DMS79 treated with DMSO at 0.1 percent for 48 hours (cell line): ENCODE results near the gene NUP98.
"Not testable (repeated sequence)": the region's sequence is repeated elsewhere in the genome, so short reads cannot be mapped to it uniquely, and the experiment has no call there.

ENCODE experiments used
- DNase-seq: peaks from one replicate; lab custom pipeline; 2025; lab: John Stamatoyannopoulos, UW

The NUP98 gene

DNA sequence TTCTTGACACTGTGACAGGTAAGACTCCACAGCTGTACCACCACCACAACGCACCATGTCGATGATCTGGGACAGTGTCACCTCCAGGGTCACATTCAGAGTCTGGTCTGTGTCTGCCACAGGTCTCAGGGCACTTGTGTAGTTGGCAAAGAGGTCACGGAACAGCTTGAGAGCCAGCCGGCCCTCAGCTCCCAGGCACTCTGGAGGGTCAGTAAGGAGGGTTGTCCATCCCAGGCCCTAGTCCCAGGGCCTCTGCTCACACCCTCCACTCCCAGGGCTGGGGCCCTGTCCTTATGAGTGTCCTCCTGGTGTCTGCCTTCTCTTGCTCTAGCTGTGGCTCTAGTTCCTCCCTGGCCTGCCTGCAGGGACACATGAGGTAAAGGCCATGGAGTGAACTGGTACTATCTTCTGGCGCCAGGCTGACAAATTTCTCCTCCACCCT, 127.6 kb downstream of the NUP98 start:
- no peak for DNase-seq

DNA sequence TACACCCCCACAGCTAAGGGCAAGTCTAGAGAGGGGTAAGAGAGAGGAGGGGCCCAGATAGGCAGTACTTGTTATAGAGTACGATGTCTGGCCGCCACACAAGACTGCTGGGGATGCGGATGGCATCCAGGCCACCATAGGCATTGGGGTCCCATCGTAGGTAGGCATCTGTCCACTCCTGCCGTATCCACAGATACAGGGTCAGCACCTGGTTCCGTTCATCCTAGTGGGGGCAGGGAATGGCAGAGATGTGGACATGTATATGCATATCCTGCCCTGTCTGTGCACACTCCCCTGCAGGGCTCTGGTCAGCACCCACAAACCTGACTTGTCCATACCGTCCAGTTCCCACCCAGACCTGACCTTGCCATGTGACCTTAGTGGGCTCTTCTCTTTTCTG, 128.2 kb downstream of the NUP98 start:
- no peak for DNase-seq

DNA sequence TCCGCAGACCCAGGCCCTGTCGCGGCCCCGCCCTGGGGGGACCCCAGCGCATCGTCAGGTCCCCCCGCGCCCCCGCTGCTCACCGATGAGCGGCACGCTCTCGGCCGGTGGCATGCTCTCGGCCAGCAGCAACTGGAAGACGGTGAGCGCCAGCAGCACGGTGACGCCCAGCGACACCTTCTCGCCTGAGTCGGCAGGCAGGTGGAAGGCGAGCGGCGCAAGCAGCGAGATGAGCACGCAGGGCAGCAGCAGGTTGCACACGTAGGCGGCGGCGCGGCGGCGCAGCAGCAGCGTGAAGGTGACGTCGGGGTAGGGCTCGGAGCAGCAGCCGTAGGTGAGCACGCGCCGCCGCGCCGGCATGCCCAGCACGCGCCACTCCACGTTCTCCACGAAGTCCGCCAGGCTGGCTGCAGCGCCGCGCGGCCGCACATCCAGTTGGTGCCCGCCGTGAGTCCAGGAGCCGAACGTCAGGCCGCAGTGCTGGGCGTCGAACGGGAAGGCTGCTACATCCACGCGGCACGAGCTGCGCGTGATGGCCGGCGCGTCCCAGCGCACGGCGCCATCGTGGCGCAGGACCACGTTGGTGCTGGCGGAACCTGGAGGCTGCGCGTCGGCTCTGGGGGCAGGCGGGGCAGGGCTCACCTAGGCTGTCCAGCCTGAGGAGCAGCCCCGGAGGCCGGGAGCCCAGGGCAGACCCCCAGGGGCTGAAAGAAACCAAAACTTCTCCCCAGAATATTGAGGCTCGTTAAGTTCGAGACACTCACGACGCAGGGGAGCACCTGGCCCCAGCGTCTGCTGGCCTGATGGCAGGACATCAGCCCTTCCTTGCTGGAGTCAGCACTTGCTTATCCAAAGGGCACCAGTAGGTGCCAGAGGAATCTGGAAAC, 130.0 kb downstream of the NUP98 start:
- no peak for DNase-seq

DNA sequence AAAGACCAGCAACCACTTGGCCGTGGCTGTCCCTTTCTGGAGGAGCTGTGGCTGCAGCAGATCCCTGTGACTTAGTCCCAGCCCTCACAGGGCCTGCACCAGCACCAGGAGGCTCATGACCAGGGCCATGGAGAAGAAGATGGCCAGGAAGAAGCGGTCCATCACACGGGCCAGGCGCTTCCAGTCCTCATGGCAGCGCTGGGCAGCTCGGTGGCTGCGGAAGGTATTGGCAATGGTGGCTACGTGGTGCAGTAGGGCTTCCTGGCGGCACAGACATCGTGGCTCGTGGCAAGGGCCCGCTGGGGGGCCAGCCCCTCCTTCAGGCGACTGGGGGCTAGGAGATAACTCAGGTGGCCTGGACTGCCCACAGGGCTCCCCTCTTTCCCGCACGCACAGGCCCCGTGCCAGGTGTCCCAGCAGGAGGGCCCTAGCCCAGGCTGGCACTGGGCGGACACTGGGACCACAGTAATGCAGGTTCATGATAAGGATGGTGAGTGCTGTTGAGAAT, 131.3 kb downstream of the NUP98 start:
- DNase-seq: no peak

DNA sequence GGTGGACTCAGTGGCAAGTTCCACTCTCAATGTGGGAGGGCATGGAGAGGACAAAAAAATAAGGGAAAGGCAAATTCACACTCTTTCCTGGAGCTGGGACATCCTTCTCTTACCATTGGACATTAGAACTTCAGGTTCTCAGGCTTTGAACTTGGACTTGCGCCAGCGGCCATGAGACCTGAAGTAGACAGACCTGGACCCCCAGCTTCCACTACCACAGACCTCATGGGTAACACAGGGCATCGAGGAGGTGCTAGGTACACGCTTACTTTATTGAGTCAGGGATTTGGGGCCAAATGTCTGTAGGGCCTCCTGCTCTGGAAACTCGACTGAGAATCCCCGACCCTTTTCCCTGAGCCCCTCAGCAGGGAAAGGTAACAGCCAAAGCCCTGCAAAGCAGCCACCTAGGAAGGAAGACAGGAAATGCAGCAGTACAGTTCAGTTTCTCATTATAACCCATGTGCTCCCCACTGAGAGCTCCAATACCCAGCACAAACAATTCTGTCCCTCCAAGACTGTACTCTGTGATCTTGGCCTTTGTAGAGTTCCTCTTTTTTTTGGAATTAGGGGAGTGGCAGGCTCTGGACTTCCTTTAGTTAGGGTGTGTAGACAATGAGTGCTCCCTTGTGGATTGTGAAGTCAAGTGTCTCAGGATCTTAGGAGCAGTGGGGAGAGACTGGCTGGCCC, 131.9 kb downstream of the NUP98 start:
- no peak for DNase-seq

DNA sequence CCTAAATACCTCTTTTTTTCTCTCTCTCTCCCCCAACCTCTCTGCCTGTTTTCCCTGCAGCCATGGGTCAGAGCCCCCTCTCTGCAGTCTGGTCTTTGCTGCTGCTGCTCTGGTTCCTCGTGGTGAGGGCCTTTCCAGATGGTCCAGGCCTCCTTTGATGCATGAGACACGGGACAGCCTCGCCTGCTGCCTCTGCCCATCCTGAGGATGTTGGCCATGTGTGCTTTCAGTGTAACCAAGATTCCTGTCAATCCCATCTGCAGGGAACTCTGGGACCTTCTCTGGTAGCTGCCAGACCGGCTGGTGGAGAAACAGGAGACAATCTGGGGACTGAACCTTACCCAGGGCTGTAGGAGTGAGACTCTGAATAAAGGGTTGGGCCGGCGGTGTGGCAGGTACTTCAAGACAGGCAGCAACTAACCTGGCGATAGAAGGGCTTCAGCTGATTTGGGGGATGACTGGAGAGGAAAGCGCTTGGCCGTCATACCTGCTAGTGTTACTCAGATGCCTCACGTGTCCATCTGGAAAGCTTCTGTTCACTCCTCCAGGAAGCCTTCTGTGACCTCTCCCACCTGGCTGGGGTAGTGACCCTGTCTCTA, 133.2 kb downstream of the NUP98 start:
- no peak for DNase-seq

DNA sequence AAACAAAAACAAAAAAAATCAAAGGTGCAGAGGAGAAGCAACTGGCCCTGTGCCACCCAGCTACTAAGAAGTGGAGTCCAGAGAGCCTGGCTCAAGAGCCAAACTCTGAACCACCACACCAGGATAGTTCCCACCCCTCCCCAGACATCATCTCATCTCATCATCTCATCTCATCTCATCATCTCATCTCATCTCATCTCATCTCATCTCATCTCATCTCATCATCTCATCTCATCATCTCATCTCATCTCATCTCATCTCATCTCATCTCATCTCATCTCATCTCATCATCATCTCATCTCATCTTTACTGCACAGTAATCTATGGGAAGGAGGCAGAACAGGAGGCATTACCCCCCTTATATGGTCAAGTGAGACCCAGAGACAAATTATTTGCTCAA, 134.5 kb downstream of the NUP98 start:
- no peak for DNase-seq

DNA sequence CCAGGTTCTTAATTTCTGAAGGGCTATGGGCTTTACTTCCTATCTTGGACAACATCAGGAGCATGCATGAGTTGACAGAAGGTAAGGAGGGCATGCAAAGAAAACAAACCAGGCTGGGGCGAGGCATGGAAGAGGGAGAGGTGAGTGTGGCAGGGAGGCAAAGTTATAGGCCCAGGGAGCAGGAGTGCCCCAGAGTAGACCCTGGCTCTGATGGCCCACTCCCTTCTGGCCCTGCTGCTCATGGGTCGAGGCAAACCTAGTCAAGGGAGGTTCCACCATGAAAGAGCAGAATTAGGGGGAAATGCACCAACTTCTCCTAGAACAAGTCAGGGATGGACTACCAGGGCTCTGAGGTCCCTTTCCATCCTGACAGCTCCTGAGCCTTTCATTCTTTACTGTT, 136.4 kb downstream of the NUP98 start:
- DNase-seq: no peak

DNA sequence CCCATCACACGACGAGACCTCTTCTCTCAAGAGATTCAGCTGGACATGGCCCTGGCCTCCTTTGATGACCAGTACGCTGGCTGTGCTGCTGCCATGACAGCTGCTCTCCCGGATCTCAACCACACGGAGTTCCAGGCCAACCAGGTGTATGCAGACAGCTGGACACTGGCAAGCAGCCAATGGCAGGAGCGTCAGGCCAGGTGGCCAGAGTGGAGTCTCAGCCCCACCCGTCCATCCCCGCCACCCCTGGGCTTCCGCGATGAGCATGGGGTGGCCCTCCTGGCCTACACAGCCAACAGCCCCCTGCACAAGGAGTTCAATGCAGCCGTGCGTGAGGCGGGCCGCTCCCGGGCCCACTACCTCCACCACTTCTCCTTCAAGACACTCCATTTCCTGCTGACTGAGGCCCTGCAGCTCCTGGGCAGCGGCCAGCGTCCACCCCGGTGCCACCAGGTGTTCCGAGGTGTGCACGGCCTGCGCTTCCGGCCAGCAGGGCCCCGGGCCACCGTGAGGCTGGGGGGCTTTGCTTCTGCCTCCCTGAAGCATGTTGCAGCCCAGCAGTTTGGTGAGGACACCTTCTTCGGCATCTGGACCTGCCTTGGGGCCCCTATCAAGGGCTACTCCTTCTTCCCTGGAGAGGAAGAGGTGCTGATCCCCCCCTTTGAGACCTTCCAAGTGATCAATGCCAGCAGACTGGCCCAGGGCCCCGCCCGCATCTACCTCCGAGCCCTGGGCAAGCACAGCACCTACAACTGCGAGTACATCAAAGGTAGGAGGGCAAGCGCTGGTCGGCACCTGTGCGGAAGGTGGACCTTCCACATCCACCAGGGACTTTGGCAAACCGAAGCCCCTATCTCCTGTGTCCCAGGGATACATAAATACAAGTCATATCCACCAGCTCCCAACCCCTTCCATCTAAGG, 137.5 kb downstream of the NUP98 start:
- no peak for DNase-seq

DNA sequence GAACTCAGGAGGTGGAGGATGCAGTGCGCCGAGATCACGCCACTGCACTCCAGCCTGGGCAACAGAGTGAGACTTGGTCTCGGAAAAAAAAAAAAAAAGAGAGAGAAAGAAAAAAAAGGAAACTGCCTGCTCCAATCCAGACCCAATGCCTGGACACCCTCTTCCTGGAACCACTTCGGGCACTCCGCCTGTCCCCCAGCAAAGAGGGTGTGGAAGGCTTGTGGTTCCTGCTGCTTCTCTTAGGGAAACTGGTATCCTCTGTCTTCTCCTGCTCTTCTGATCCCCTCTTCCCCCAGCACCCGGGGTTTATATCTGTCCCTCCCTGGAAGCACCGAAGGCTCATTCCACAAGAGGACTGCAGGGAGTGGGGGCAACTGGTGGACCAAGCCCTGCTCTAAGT, 139.1 kb downstream of the NUP98 start:
- no peak for DNase-seq

DNA sequence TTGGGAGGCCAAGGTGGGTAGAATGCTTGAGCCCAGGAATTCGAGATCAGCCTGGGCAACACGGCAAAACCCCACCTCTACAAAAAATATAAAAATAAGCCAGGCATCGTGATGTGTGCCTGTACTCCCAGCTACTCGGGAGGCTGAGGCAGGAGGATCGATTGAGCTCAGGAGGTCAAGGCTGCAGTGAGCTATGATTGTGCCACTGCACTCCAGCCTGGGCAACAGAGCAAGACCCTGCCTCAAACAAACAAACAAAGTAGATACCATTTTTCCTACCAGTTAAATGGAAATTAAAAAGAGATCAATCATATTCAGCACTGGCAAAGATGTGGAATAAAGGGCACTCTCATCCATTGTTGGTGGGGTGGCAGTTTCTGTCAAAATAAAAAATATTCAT, 140.0 kb downstream of the NUP98 start:
- DNase-seq: not testable (repeated sequence)

DNA sequence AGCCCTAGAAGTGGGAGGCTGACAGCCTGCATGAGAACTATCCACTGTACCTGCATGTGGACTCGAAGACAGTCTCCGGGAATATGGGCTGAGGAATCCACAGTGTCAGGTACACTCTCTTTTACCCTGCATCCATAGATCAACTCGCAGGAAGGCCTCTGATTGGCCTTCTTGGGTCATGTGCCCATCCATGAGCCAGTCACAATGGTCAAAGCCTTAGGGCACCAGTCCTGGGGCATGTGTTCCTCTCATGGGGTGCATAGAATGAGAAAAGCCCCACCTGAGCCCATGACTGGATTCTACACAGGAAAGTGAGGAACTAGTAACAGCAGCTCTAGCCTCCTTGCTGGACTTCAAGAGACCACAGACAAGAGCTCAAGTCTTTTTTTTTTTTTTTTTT, 141.8 kb downstream of the NUP98 start:
- DNase-seq: no peak

DNA sequence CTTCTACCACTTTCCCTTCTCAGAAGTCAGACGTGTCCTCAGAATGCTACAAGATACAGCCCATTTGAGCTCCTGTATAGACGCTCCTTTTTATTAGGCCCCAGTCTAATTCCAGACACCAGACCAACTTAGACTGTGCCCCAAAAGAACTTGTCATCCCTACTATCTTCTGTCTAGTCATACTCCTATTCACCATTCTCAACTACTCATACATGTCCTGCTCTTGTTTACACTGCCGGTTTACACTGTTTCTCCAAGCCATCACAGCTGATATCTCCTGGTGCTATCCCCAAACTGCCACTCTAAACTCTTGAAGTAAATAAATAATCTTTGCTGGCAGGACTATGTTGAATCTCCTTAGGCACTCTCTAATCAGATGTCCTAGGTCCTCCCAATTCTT, 144.8 kb downstream of the NUP98 start:
- DNase-seq: not testable (repeated sequence)

DNA sequence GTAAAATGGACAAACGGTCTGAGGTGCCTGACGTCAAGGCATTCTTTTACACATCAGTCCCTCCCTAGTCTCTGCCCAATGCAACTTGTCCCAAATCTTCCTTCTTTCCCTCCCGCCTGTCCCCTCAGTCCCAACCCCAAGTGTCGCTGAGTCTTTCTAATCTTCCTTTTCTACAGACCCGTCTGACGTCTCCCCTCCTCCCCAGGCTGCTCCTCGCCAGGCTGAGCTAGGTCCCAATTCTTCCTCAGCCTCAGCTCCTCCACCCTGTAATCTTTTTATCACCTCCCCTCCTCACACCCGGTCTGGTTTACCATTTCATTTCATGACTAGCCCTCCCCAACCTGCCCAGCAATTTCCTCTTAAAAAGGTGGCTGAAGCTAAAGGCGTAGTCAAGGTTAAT, 148.0 kb downstream of the NUP98 start:
- not testable (repeated sequence) for DNase-seq

DNA sequence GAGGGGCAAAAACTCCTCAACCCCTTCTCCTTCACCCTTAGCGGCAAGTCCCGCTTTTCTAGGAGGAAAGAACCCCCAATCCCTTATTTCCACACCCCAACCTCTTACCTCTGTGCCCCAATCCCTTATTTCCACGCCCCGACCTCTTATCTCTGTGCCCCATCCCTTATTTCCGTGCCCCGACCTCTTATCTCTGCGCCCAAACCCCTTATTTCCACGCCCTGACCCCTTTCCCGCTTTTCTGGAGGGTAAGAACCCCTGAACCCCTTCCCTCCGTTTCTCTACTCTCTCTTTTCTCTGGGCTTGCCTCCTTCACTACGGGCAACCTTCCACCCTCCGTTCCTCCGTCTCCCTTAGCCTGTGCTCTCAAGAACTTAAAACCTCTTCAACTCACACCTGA, 148.5 kb downstream of the NUP98 start:
- not testable (repeated sequence) for DNase-seq

DNA sequence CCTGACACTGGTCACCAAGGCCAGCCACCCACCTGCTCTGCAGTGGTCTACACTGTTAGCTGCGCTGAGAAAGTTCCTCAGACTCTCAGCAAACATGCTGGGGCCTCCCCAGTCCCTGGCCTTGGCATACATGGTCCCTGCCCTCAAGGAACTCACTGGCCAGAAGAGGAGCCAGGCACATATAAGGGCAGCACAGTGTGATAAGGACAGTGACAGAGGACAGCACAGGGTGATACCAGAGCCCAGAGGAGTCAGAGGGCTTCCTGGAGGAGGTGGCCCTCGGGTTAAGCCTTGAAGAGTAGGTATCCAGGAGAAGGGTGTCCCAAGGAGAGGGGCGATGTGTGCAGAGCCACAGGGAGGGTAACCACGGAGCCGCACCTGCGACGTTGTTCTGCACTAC, 151.8 kb downstream of the NUP98 start:
- DNase-seq: no peak

DNA sequence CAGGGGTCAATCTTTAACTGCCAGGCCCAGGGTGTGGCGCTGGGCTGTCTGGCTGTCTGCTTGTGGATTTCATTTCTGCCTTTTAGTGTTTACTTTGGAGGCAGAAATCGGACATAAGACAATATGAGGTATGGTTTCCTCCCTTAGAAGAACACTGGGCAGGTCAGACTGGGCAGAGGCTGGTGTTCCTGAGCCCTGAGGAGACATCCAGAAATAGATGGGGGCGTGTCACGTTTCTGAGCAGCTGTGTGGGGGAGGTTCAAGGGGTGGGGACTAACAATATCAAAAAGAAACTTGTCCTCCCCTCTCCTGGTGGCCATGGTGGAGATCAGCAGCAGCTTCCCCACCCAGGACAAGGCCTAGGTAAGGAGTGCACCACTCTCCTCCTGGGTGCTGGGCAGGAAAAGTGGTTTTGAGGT, 152.5 kb downstream of the NUP98 start, which contains the start of gene ART1:
Gene ART1, plus strand, starts transcription at position 312 of the 419 bp plus-strand sequence. CDS start 14,086 bp downstream, outside the sequence.
- DNase-seq: no peak

DNA sequence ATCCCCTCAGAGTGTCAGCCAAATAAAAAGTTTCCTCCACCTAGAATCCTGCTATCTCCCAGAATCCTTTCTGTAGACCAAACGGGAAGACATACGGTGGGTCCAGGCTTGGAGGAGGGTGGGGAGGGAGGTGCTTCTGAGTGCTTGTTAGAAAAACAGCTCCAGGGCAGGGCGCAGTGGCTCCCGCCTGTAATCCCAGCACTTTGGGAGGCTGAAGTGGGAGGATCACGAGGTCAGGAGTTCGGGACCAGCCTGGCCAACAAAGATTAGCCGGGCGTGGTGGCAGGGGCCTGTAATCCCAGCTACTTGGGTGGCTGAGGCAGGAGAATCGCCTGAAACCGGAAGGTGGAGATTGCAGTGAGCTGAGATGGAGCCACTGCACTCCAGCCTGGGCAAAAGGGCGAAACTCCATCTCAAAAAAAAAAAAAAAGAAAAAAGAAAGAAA, 154.2 kb downstream of the NUP98 start:
- DNase-seq: not testable (repeated sequence)

DNA sequence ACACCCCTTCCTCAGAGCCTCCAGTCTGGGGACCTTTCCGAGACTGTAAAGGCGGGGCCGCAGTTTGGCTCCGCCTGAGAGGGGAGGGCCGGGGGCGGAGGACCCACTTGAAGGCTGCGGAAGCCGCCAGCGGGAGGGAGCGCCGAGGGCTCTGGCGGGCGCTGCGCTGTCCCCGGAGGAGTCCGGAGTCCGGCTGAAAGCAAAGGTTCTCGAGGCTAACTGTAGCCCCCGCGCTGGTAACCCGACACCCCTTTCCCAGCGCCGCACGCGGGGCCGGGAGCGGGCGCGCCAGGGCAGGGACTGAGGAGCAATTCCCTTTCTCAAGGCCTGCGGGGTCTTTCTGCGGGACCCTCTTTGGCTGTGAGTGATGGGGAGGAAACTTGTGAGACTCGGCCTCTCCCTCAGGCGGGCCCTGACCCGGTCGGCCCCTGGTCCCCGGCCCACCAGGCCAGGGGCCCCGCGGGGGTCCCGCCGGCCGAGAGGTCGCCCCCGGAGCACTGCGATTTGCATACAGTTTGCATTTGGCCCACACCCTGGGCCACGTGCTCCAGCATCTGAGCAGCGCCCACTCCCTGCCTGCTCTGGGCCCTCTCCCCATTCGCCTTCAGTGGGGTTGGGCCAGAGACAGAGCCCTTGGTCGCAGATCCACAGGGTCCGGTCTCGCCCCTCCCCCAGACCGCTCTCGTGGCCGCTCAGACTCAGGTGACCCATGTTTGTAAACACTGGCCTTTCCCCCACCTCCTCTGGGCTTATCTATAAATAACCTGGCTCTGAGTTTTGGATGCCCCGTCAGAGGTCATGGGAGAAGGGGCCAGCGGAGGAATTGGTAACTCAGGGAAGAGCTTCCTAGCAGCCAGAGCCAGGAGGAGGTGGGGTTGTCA, 155.0 kb downstream of the NUP98 start:
- no peak for DNase-seq

DNA sequence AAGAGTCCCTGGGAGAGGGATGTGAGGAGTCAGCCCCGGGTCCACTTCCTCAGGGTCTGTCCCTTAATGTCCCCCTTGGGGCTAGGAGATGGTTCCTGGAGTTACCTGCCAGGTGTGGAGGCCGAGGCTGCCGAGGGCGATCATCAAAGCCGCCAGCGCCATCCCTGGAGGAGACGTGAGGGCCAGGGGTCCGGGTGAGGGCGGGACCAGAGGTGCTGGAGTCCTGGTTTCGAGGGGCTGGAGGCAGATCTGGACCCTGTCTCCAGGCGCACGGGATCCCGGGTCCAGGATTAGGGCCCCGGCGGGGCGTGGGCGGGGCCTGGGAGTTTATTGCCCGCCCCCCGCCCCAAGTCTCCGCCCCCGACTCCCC, 155.7 kb downstream of the NUP98 start, which contains the start of gene ART5:
Gene ART5, minus strand, starts transcription at position 292 of the 370 bp plus-strand sequence. Its CDS starts 130 bp downstream, at position 162.
- DNase-seq: no peak
